GM19395 (cell line): Measurements from ENCODE around the gene SIGLECL1.

Source experiments
- ATAC-seq: cut with Tn5 transposase; IDR thresholded peaks from one replicate; pipeline ENCODE4 v1.9.1; 2021; ENCODE audit warnings: mild to moderate bottlenecking, moderate library complexity; ENCODE audit not compliant: unreplicated experiment

The SIGLECL1 gene

GRCh38 chr19:51252306-51253079, 1.6 kb downstream of the SIGLECL1 start:
- ATAC-seq = no peak

GRCh38 chr19:51253088-51253806, 2.4 kb downstream of the SIGLECL1 start:
- no peak for ATAC-seq

DNA sequence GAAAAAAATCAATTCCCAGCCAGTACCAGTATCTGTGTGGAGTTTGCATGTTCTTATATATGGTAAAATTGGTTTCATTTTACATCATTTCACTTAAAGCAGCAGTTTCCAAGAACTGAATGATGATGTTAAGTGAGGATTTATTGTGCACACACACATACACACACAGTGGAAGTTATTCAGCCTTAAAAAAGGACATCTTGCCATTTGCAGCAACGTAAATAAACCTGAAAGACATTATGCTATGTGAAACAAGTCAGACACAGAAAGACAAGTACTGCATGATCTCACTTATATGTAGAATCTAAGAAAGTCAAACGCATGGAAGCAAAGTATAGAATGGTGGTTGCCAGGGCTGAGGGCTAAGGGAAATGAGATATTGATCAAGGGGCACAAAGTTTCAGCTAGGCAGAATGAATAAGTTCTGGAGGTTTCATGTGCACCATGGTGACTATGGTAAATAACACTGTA, 5.3 kb downstream of the SIGLECL1 start:
- ATAC-seq = no peak

DNA sequence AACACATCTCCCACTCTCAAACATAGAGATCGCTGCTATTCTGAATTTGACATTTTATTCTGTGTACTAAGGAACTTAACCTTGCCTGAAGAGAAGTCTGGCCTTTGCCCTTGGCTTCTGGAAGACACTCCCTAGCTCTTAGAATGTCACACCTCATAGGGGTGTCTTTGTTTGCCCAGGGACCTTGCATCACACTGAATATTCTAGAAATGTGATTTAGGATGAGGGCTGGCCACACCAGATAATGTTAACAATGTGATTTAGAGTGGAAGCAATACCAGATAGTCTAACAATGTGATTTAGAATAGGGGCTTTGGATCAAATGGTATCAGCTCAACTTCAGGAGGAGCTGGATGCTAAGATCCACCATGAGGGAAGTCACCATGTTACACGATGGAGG, 6.6 kb downstream of the SIGLECL1 start:
- ATAC-seq = no peak

DNA sequence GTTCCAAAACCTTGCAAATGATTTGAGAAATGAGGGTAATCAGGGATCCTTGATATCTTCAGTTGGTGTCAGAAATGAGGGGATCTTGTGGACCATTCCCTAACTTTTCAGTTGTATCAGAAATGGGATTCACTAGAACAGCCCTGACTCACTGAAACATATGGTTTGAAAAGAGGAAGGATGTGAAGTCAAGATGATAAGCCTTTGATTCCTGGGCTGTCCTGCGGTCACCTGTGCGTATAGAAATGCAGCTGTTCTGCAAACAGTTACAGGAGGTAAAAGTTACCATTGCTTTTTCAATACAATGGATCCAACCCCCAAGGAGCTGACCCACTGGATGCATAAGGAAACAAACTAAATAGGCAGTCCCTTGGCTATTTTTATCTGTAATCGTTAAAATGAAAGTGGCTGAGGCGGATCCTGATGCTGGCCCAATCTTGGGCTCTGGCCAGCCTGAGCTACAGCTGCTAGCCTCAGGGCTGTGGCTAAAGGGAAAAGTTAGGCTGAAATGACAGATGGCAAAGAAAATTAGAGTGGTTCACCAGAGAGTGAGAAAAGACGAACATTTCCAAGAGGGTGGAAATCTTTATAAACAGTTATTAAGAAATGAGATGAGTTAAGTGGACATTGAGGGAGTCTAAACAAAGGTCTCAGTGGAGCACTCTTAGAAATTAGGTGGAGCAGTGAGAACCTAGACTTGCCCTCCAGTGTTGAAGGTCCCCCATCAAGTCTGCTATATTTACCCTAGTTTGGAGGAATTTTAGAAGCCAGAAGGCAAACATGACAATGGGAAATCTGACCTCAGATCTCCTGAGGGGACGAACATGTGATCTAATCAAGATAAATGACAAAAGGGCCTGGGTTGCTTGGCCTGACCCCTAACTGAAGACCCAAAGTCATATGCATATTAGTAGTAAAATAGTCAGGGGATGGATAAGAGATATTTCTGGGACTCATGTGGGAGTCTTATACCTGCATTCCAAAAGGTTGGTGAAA, 7.6 kb downstream of the SIGLECL1 start:
- ATAC-seq = no peak

GRCh38 chr19:51259348-51260245, 8.7 kb downstream of the SIGLECL1 start:
- no peak for ATAC-seq

DNA sequence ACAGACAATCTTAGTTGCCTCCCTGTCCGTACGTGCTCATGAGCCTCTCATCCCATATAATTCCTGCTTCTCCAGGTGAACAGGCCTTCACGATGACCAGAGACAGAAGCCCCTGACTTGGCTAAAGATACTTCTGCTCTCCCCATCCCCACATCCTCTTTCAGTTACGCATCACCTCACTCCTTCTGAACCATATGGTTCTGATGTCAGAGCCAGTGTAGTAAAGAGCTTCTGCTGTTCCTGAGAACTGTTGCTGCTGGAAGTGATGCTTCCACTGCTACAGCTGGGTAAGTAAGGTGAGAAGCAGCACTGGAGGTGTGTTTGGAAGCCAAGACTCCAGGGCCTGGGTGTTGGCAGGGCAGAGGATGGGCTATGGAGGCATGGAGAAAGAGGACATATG, 12.9 kb downstream of the SIGLECL1 start:
- ATAC-seq = no peak

GRCh38 chr19:51271067-51271466, 20.2 kb downstream of the SIGLECL1 start:
- no peak for ATAC-seq

- ATAC-seq = no peak
Observed at GRCh38 chr19:51272183-51272810, 21.4 kb downstream of the SIGLECL1 start.

DNA sequence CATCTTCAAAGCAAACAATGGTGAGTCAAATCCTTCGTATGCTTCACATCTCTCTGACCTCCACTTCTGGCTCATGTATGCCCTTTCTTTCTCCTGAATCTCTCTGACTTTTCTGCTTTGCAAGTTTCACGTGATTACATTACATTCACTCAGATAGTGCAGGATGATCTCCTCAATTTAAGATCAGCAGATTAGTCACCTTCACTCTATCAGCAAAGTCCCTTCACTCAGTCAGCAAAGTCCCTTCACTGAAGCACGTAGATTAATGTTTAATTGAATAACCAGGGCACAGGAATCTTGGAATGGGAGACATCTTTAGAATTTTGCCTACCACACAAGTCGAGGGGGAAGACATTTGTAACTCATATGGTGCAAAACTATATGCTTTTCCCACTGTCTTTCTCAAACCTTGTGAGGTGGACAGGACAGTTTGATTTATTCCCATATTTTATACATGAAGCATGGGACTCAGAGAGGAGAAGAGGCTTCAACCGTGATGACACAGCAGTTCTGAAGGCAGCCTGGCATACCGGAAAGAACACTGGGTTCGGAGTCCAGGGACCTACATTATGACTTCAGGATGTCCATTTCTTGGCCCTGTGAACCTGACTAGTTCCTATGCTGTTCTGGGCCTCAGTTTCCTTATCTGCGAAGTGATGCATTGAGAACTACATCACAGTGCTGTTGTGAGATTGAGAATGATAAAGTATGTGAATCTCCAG, 23.3 kb downstream of the SIGLECL1 start:
- ATAC-seq = no peak

- no peak for ATAC-seq
Observed at GRCh38 chr19:51277112-51277511, 26.2 kb downstream of the SIGLECL1 start.

GRCh38 chr19:51282335-51282734, 31.5 kb downstream of the SIGLECL1 start:
- ATAC-seq = no peak

DNA sequence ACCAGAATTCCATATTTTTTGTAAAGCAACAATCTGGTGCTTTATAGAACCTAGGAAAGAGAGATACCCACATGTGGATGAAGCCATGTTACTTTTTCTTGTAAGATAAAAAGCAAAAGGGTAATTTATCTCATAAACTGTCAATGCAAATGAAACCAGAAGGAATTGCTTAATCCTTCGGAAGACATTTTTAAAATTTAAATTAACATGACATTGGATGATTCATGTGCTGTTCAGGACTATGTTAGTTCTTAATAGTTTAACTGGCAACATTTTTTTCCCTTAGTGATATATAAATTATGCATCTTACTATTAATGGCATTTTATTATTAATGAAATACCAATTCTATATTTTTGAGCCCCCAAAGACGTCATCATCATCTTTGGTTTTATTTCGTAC, 34.8 kb downstream of the SIGLECL1 start:
- no peak for ATAC-seq

DNA sequence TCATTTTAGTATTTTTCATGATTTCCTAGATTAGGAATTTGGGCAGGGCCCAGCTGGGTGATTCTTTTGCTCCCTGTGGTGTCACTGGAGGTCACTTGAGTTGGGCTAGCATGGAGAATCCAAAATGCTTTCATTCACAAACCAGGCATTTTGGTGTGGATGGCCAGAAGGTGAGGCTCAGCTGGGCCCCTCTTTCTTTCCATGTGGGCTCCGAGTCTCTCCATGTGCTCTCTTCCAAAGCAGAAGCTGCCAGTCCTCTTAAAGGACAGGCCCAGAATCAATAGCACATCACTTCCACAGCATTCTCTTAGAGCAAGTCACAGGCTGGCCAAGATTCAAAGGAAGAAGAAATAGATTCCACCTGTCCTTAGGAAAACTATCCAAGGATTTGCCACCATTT, 38.8 kb downstream of the SIGLECL1 start:
- ATAC-seq = no peak

- no peak for ATAC-seq
Observed at GRCh38 chr19:51292971-51293370, 42.1 kb downstream of the SIGLECL1 start.

GRCh38 chr19:51293571-51294210, 42.8 kb downstream of the SIGLECL1 start:
- ATAC-seq = no peak

- ATAC-seq = no peak
Observed at GRCh38 chr19:51294211-51294976, 43.5 kb downstream of the SIGLECL1 start.

DNA sequence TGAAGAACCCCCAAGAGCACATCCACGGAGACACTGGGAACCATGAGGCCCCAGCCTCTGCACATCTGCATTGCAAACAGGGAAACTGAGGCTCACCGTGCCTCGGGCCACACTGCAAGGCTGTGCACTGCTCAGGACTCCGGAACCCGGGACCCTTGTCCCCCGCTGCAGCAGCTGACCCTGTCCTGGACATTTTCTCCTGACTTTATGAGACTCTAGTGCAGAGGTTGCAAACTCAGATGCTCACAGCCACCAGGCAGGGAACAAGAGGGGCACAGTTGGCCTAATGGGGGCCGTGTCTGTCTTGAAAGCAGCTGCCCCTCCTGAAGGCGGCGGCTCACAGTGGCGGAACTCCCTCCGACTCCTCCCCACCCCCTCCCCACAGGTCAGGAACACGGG, 44.1 kb downstream of the SIGLECL1 start:
- ATAC-seq = no peak
